ENCODE results near the gene AKR7A3.

GRCh38 chr1:19331262-19331878 is 42.8 kb upstream of the AKR7A3 start:
- TF ChIP-seq EP300 (IDR thresholded peaks at IDR 0.05) (no peak), POLR2A (IDR thresholded peaks at IDR 0.05) (no peak)
- TF ChIP-seq, protein P1, sequence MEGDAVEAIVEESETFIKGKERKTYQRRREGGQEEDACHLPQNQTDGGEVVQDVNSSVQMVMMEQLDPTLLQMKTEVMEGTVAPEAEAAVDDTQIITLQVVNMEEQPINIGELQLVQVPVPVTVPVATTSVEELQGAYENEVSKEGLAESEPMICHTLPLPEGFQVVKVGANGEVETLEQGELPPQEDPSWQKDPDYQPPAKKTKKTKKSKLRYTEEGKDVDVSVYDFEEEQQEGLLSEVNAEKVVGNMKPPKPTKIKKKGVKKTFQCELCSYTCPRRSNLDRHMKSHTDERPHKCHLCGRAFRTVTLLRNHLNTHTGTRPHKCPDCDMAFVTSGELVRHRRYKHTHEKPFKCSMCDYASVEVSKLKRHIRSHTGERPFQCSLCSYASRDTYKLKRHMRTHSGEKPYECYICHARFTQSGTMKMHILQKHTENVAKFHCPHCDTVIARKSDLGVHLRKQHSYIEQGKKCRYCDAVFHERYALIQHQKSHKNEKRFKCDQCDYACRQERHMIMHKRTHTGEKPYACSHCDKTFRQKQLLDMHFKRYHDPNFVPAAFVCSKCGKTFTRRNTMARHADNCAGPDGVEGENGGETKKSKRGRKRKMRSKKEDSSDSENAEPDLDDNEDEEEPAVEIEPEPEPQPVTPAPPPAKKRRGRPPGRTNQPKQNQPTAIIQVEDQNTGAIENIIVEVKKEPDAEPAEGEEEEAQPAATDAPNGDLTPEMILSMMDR (IDR thresholded peaks at IDR 0.05): no peak

All from ovary (tissue), 3 donors.